HepG2 (cell line): ENCODE data around the gene EOGT. TPM values are rescaled to one million over a fixed set of nuclear protein-coding genes. Genes with fewer than 3 reads are reported as not detected.

Experiments
- HNRNPH1 ChIP-seq: fragments of 200-400 bp; formaldehyde crosslinking; optimal IDR thresholded peaks from 2 replicates; pipeline ENCODE3; 2017; ENCODE audit warnings: mild to moderate bottlenecking, low read depth, low read length
- NCOA2 ChIP-seq: sonication (generic); formaldehyde crosslinking; IDR thresholded peaks from 2 replicates; pipeline ENCODE4 v1.8.0; 2022; ENCODE audit warnings: inconsistent platforms
- RFX1 ChIP-seq: fragments of 450-650 bp; IDR thresholded peaks from 2 replicates; pipeline ENCODE4 v1.6.1; 2017
- SP5 ChIP-seq: IDR thresholded peaks from 2 replicates; pipeline ENCODE4 v1.6.1; 2016; ENCODE audit warnings: low read depth, borderline replicate concordance
- ZBTB3 ChIP-seq: sonication (generic); formaldehyde crosslinking; IDR thresholded peaks from 2 replicates; pipeline ENCODE4 v1.4.0; 2020; ENCODE audit warnings: low read depth, mild to moderate bottlenecking, moderate library complexity, missing genetic modification reagents, borderline replicate concordance
- ZNF142 ChIP-seq: sonication (generic); formaldehyde crosslinking; IDR thresholded peaks from 2 replicates; pipeline ENCODE4 v1.4.0; 2020; ENCODE audit warnings: missing genetic modification reagents
- ZNF407 ChIP-seq: sonication (generic); formaldehyde crosslinking; IDR thresholded peaks from one replicate; pipeline ENCODE4 v1.5.1; 2020; ENCODE audit warnings: mild to moderate bottlenecking, missing genetic modification reagents; ENCODE audit errors: not compliant biosample characterization
- ZNF790 ChIP-seq: sonication (generic); formaldehyde crosslinking; IDR thresholded peaks from 2 replicates; pipeline ENCODE4 v1.8.0; 2022; ENCODE audit warnings: missing genetic modification reagents, mild to moderate bottlenecking, borderline replicate concordance
- polyA plus RNA-seq, 8 experiments: library from polyadenylated mRNA; depleted of rRNA in 3 of 8; stranded (reverse) in 7 of 8; unstranded in 1 of 8; fragments of >200 nt; fragmentation: Illumina TruSeq in 4 of 8; extraction: Trizol in 4 of 8; gene quantifications; 2 replicates each; pipeline versions ENCODE4 v1.2.1 to v1.2.3, GENCODE V29; 2011 to 2016; ENCODE audit warnings: low read depth in 4 of 8, missing spikeins in 1 of 8, mixed read lengths in 1 of 8; ENCODE audit not compliant: insufficient read depth in 1 of 8
- total RNA-seq, 5 experiments: library from RNA; depleted of rRNA; stranded (reverse); fragments of >200 nt; fragmentation: Illumina TruSeq; extraction: Trizol; gene quantifications; 2 replicates each; pipeline ENCODE4 v1.2.3, GENCODE V29; 2016; ENCODE audit warnings: low read depth in 1 of 5
- TF ChIP-seq, protein P1 (sequence below): sonication (generic); formaldehyde crosslinking; IDR thresholded peaks from 2 replicates; pipeline ENCODE4 v1.5.0; 2020; ENCODE audit warnings: mild to moderate bottlenecking, missing genetic modification reagents
- TF ChIP-seq, protein P2 (sequence below): conservative IDR thresholded peaks from 2 replicates; pipeline ENCODE4 v1.6.1; 2018; ENCODE audit warnings: missing genetic modification reagents

Gene EOGT
- total and polyA plus RNA-seq, 2 of the 13 experiments (the other 11 are each of a cell fraction or from before 2014, with no cell fraction given) = 4.5 to 18.6 TPM

DNA sequence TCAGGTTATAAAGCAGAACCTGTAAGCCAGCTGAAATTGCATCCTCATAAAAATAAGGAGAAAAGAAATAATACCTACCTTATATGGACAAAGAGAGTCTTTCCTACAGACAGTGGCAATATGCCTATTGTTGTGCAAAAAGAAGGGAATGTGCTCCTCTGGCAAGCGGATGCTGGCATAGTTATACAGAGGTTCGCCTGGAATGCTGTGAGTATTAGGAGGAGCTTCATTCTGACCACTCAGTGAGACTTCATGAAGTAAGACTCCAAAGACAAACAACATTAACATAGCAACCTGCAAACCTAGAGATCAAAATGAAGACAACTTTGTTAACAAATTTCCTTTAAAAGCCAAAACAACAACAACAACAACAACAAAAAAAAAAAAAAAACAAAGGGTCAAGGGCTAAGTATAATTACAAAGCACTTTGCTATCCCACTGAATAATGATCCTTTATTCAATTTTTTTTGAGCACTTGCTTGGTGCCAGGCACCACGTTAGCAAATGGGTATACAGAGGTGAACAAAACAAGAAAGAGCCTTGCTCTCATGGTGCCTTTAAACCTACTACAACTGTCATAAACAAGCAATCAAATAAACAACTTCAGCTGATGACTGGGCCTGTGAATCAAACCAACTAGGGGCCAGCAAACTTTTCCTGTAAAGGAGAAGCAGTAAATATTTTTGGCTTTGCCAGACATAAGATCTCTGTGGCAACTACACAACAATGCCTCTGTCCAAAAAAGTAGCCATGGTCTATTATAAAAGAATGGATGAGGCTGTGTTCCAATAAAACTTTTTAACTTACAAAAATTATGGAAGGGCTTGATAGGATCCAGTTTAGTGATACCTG, 3.7 kb downstream of the EOGT start (continued):
- no peak for TF ChIP-seq RFX1
- TF ChIP-seq ZNF142 (CRISPR knock-in tag) = no peak
- TF ChIP-seq NCOA2 (CRISPR knock-in tag) = no peak
- no peak for TF ChIP-seq ZNF407 (CRISPR knock-in tag)
- TF ChIP-seq, protein P1, sequence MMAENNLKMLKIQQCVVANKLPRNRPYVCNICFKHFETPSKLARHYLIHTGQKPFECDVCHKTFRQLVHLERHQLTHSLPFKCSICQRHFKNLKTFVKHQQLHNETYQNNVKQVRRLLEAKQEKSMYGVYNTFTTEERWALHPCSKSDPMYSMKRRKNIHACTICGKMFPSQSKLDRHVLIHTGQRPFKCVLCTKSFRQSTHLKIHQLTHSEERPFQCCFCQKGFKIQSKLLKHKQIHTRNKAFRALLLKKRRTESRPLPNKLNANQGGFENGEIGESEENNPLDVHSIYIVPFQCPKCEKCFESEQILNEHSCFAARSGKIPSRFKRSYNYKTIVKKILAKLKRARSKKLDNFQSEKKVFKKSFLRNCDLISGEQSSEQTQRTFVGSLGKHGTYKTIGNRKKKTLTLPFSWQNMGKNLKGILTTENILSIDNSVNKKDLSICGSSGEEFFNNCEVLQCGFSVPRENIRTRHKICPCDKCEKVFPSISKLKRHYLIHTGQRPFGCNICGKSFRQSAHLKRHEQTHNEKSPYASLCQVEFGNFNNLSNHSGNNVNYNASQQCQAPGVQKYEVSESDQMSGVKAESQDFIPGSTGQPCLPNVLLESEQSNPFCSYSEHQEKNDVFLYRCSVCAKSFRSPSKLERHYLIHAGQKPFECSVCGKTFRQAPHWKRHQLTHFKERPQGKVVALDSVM (CRISPR knock-in tag) = no peak
- TF ChIP-seq SP5 (CRISPR knock-in tag) = no peak
- TF ChIP-seq, protein P2, sequence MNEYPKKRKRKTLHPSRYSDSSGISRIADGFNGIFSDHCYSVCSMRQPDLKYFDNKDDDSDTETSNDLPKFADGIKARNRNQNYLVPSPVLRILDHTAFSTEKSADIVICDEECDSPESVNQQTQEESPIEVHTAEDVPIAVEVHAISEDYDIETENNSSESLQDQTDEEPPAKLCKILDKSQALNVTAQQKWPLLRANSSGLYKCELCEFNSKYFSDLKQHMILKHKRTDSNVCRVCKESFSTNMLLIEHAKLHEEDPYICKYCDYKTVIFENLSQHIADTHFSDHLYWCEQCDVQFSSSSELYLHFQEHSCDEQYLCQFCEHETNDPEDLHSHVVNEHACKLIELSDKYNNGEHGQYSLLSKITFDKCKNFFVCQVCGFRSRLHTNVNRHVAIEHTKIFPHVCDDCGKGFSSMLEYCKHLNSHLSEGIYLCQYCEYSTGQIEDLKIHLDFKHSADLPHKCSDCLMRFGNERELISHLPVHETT (CRISPR knock-in tag) = no peak
- no peak for TF ChIP-seq ZBTB3 (CRISPR knock-in tag)
- TF ChIP-seq HNRNPH1 = no peak
- TF ChIP-seq ZNF790 (CRISPR knock-in tag) = no peak
